Tibial nerve (tissue), 4 donors: Measurements from ENCODE around the gene PGAM2.
A peak's percentile ranks its signal among the peaks of the same experiment; 100 is the strongest.

Experiments used
- CTCF ChIP-seq, 5 experiments: fragments of 200-600 bp in 3 of 5; fragments of 450-650 bp in 2 of 5; sonication (generic) in 3 of 5; IDR thresholded peaks; one replicate each; pipeline ENCODE4 v1.5.1; 2016 to 2019; ENCODE audit warnings: antibody characterized with exemption in 5 of 5, mild to moderate bottlenecking in 3 of 5, moderate library complexity in 2 of 5
- EP300 ChIP-seq, 2 donors: sonication (generic); formaldehyde crosslinking; IDR thresholded peaks; one replicate each; pipeline ENCODE4 v1.6.1; 2017; ENCODE audit warnings: antibody characterized with exemption in 2 of 2, mild to moderate bottlenecking in 1 of 2
- POLR2A ChIP-seq, 2 donors: fragments of 450-650 bp; IDR thresholded peaks; one replicate each; pipeline ENCODE4 v1.6.1; 2017; ENCODE audit warnings: antibody characterized with exemption in 2 of 2, mild to moderate bottlenecking in 2 of 2, moderate library complexity in 2 of 2

GRCh38 chr7:44104860-44105771 is 39.7 kb upstream of the PGAM2 start:
- TF ChIP-seq POLR2A (IDR thresholded peaks at IDR 0.05) (no peak), CTCF (IDR thresholded peaks at IDR 0.05) (no peak), EP300 (IDR thresholded peaks at IDR 0.05) (peak; percentile 51 to 78)
